ENCODE measurements around the gene ALOX15.
"Not testable (repeated sequence)": the region's sequence is repeated elsewhere in the genome, so short reads cannot be mapped to it uniquely, and the experiment has no call there.

The ALOX15 gene

GRCh38 chr17:4648741-4649140, 7.3 kb upstream of the ALOX15 start:
- no peak overlapping the region for H2AFZ ChIP-seq (ENCODE audit: low read depth)
- no peaks in the 10 kb centered on the region for H4K20me1 ChIP-seq (ENCODE audit: insufficient read depth)
- H3K9ac ChIP-seq = no peak overlapping the region
- H3K27me3 ChIP-seq (ENCODE audit: insufficient read depth, low read depth) = no peaks in the 10 kb centered on the region
- TF ChIP-seq CTCF (conservative IDR thresholded peaks at IDR 0.05; ENCODE audit: low read depth, low read length) = no peak
- no peaks in the 10 kb centered on the region for H3K4me1 ChIP-seq (ENCODE audit: low read depth, poor library complexity, severe bottlenecking)
- no peak overlapping the region for H3K27ac ChIP-seq
- H3K79me2 ChIP-seq (ENCODE audit: insufficient read depth, low read depth) = no peaks in the 10 kb centered on the region
- H3K4me2 ChIP-seq = no peak overlapping the region
- no peaks in the 10 kb centered on the region for H3K36me3 ChIP-seq (ENCODE audit: insufficient read depth)
- no peak overlapping the region for H3K4me3 ChIP-seq (IDR thresholded peaks at IDR 0.05; ENCODE audit: insufficient read depth, low read depth, low read length)

GRCh38 chr17:4645642-4646041, 4.2 kb upstream of the ALOX15 start:
- no peak overlapping the region; the same call in 1 of the 2 replicates for H2AFZ ChIP-seq (ENCODE audit: low read depth)

GRCh38 chr17:4643676-4644075, 2.2 kb upstream of the ALOX15 start:
- Histone ChIP-seq H3K9ac (no peak overlapping the region), H3K27ac (no peak overlapping the region), H4K20me1 (ENCODE audit: insufficient read depth) (no peaks in the 10 kb centered on the region), H3K36me3 (ENCODE audit: insufficient read depth) (no peaks in the 10 kb centered on the region), H3K79me2 (ENCODE audit: insufficient read depth, low read depth) (no peaks in the 10 kb centered on the region), H3K4me3 (IDR thresholded peaks at IDR 0.05; ENCODE audit: insufficient read depth, low read depth, low read length) (no peak overlapping the region), H2AFZ (ENCODE audit: low read depth) (no peak overlapping the region), H3K4me1 (ENCODE audit: low read depth, poor library complexity, severe bottlenecking) (no peaks in the 10 kb centered on the region), H3K4me2 (no peak overlapping the region), H3K27me3 (ENCODE audit: insufficient read depth, low read depth) (no peaks in the 10 kb centered on the region)
- no peak for TF ChIP-seq CTCF (conservative IDR thresholded peaks at IDR 0.05; ENCODE audit: low read depth, low read length)

More at GRCh38 chr17:4645642-4646041, 4.2 kb upstream of the ALOX15 start:
- H4K20me1 ChIP-seq (ENCODE audit: insufficient read depth) = no peaks in the 10 kb centered on the region
- no peaks in the 10 kb centered on the region for H3K4me1 ChIP-seq (ENCODE audit: low read depth, poor library complexity, severe bottlenecking)
- no peaks in the 10 kb centered on the region for H3K27me3 ChIP-seq (ENCODE audit: insufficient read depth, low read depth)
- no peak overlapping the region for H3K9ac ChIP-seq
- no peak overlapping the region for H3K4me2 ChIP-seq
- no peak overlapping the region for H3K27ac ChIP-seq
- TF ChIP-seq CTCF (conservative IDR thresholded peaks at IDR 0.05; ENCODE audit: low read depth, low read length) = no peak
- H3K79me2 ChIP-seq (ENCODE audit: insufficient read depth, low read depth) = no peaks in the 10 kb centered on the region
- no peak overlapping the region for H3K4me3 ChIP-seq (IDR thresholded peaks at IDR 0.05; ENCODE audit: insufficient read depth, low read depth, low read length)
- no peaks in the 10 kb centered on the region for H3K36me3 ChIP-seq (ENCODE audit: insufficient read depth)

- TF ChIP-seq CTCF (conservative IDR thresholded peaks at IDR 0.05; ENCODE audit: low read depth, low read length) = no peak
- Histone ChIP-seq H2AFZ (ENCODE audit: low read depth) (no peak overlapping the region), H3K4me2 (no peak overlapping the region), H3K9ac (no peak overlapping the region), H3K79me2 (ENCODE audit: insufficient read depth, low read depth) (no peaks in the 10 kb centered on the region), H3K36me3 (ENCODE audit: insufficient read depth) (no peaks in the 10 kb centered on the region), H3K4me1 (ENCODE audit: low read depth, poor library complexity, severe bottlenecking) (no peaks in the 10 kb centered on the region), H3K27me3 (ENCODE audit: insufficient read depth, low read depth) (no peaks in the 10 kb centered on the region), H4K20me1 (ENCODE audit: insufficient read depth) (no peaks in the 10 kb centered on the region), H3K4me3 (IDR thresholded peaks at IDR 0.05; ENCODE audit: insufficient read depth, low read depth, low read length) (no peak overlapping the region), H3K27ac (no peak overlapping the region)
Measured at GRCh38 chr17:4642286-4642685, 808 bp upstream of the ALOX15 start.

GRCh38 chr17:4640569-4641188, 799 bp downstream of the ALOX15 start:
- H2AFZ ChIP-seq (ENCODE audit: low read depth); H3K79me2 ChIP-seq (ENCODE audit: insufficient read depth, low read depth); H3K9ac ChIP-seq; H3K4me3 ChIP-seq (IDR thresholded peaks at IDR 0.05; ENCODE audit: insufficient read depth, low read depth, low read length); H3K4me2 ChIP-seq; H3K27me3 ChIP-seq (ENCODE audit: insufficient read depth, low read depth); H4K20me1 ChIP-seq (ENCODE audit: insufficient read depth); H3K27ac ChIP-seq; H3K4me1 ChIP-seq (ENCODE audit: low read depth, poor library complexity, severe bottlenecking); H3K36me3 ChIP-seq (ENCODE audit: insufficient read depth): not testable (repeated sequence)

GRCh38 chr17:4639301-4640059, 2.0 kb downstream of the ALOX15 start:
- not testable (repeated sequence) for H2AFZ ChIP-seq (ENCODE audit: low read depth); H3K36me3 ChIP-seq (ENCODE audit: insufficient read depth); H3K4me1 ChIP-seq (ENCODE audit: low read depth, poor library complexity, severe bottlenecking); H4K20me1 ChIP-seq (ENCODE audit: insufficient read depth); H3K27me3 ChIP-seq (ENCODE audit: insufficient read depth, low read depth); H3K4me2 ChIP-seq; H3K4me3 ChIP-seq (IDR thresholded peaks at IDR 0.05; ENCODE audit: insufficient read depth, low read depth, low read length); H3K79me2 ChIP-seq (ENCODE audit: insufficient read depth, low read depth); H3K27ac ChIP-seq; H3K9ac ChIP-seq

- H3K9ac ChIP-seq; H3K4me2 ChIP-seq; H4K20me1 ChIP-seq (ENCODE audit: insufficient read depth); H3K4me3 ChIP-seq (IDR thresholded peaks at IDR 0.05; ENCODE audit: insufficient read depth, low read depth, low read length); H3K79me2 ChIP-seq (ENCODE audit: insufficient read depth, low read depth); H3K4me1 ChIP-seq (ENCODE audit: low read depth, poor library complexity, severe bottlenecking); H3K27ac ChIP-seq; H3K36me3 ChIP-seq (ENCODE audit: insufficient read depth); H3K27me3 ChIP-seq (ENCODE audit: insufficient read depth, low read depth); H2AFZ ChIP-seq (ENCODE audit: low read depth): not testable (repeated sequence)
Measured at GRCh38 chr17:4638766-4639165, 2.7 kb downstream of the ALOX15 start.

Data from KMS-11 (cell line).